ENCODE data around the gene TPST1.

The TPST1 gene

GRCh38 chr7:66307591-66308215, 102.6 kb downstream of the TPST1 start:
- H3K27ac ChIP-seq: no peak overlapping the region
- H3K4me3 ChIP-seq (ENCODE audit: low read depth, low read length): no peak overlapping the region
- peaks cover 18% of the 10 kb centered on the region for H3K4me1 ChIP-seq
- no peak overlapping the region for H2AFZ ChIP-seq
- H3K9ac ChIP-seq: no peak overlapping the region
- no peak overlapping the region for H3K4me2 ChIP-seq (ENCODE audit: low read length)
- H3K9me3 ChIP-seq (ENCODE audit: control insufficient read depth, low read length): no peaks in the 10 kb centered on the region
- peaks cover 9% of the 10 kb centered on the region for H3K79me2 ChIP-seq
- H3K36me3 ChIP-seq (ENCODE audit: control insufficient read depth, insufficient read depth, low read length): no peaks in the 10 kb centered on the region
- no peaks in the 10 kb centered on the region for H3K27me3 ChIP-seq (ENCODE audit: control insufficient read depth, insufficient read depth, low read length)
- TF ChIP-seq CTCF (IDR thresholded peaks at IDR 0.05): no peak

GRCh38 chr7:66308411-66308810, 103.3 kb downstream of the TPST1 start:
- Histone ChIP-seq H2AFZ (no peak overlapping the region), H3K4me1 (peaks cover 12% of the 10 kb centered on the region), H3K79me2 (peaks cover 9% of the 10 kb centered on the region), H3K9me3 (ENCODE audit: control insufficient read depth, low read length) (no peaks in the 10 kb centered on the region), H3K9ac (no peak overlapping the region), H3K27ac (no peak overlapping the region), H3K36me3 (ENCODE audit: control insufficient read depth, insufficient read depth, low read length) (no peaks in the 10 kb centered on the region), H3K4me2 (ENCODE audit: low read length) (no peak overlapping the region), H3K4me3 (ENCODE audit: low read depth, low read length) (no peak overlapping the region), H3K27me3 (ENCODE audit: control insufficient read depth, insufficient read depth, low read length) (no peaks in the 10 kb centered on the region)
- TF ChIP-seq CTCF (IDR thresholded peaks at IDR 0.05): no peak

- Histone ChIP-seq H3K79me2 (peaks cover 3% of the 10 kb centered on the region), H3K36me3 (ENCODE audit: control insufficient read depth, insufficient read depth, low read length) (no peaks in the 10 kb centered on the region), H3K4me2 (ENCODE audit: low read length) (no peak overlapping the region), H2AFZ (no peak overlapping the region), H3K9ac (no peak overlapping the region), H3K4me3 (ENCODE audit: low read depth, low read length) (no peak overlapping the region), H3K4me1 (peaks cover 9% of the 10 kb centered on the region), H3K27me3 (ENCODE audit: control insufficient read depth, insufficient read depth, low read length) (no peaks in the 10 kb centered on the region), H3K27ac (no peak overlapping the region), H3K9me3 (ENCODE audit: control insufficient read depth, low read length) (no peaks in the 10 kb centered on the region)
- no peak for TF ChIP-seq CTCF (IDR thresholded peaks at IDR 0.05)
Observed at GRCh38 chr7:66310620-66311019, 105.5 kb downstream of the TPST1 start.

- Histone ChIP-seq H3K79me2 (no peaks in the 10 kb centered on the region), H2AFZ (no peak overlapping the region), H3K4me3 (ENCODE audit: low read depth, low read length) (no peak overlapping the region), H3K9ac (no peak overlapping the region), H3K27ac (no peak overlapping the region), H3K4me1 (peaks cover 2% of the 10 kb centered on the region), H3K27me3 (ENCODE audit: control insufficient read depth, insufficient read depth, low read length) (no peaks in the 10 kb centered on the region), H3K36me3 (ENCODE audit: control insufficient read depth, insufficient read depth, low read length) (no peaks in the 10 kb centered on the region), H3K4me2 (ENCODE audit: low read length) (no peak overlapping the region), H3K9me3 (ENCODE audit: control insufficient read depth, low read length) (no peaks in the 10 kb centered on the region)
- TF ChIP-seq CTCF (IDR thresholded peaks at IDR 0.05): no peak
Observed at GRCh38 chr7:66313886-66314568, 108.9 kb downstream of the TPST1 start.

GRCh38 chr7:66315192-66315591, 110.1 kb downstream of the TPST1 start:
- Histone ChIP-seq H3K4me2 (ENCODE audit: low read length) (no peak overlapping the region), H2AFZ (no peak overlapping the region), H3K36me3 (ENCODE audit: control insufficient read depth, insufficient read depth, low read length) (no peaks in the 10 kb centered on the region), H3K27me3 (ENCODE audit: control insufficient read depth, insufficient read depth, low read length) (no peaks in the 10 kb centered on the region), H3K4me3 (ENCODE audit: low read depth, low read length) (no peak overlapping the region), H3K4me1 (peaks cover 2% of the 10 kb centered on the region), H3K79me2 (no peaks in the 10 kb centered on the region), H3K9me3 (ENCODE audit: control insufficient read depth, low read length) (no peaks in the 10 kb centered on the region), H3K9ac (no peak overlapping the region), H3K27ac (no peak overlapping the region)
- TF ChIP-seq CTCF (IDR thresholded peaks at IDR 0.05): no peak

Measured in parathyroid adenoma (tissue), 2 donors.